Glutamatergic neuron (in vitro differentiated cells): Measurements from ENCODE around the gene ATP2C2. TPM values are rescaled to one million over a fixed set of nuclear protein-coding genes. Genes with fewer than 3 reads are reported as not detected.

ENCODE experiments used
- DNase-seq: peaks from one replicate; pipeline ENCODE4 v3.0.0; 2022
- H3K27ac Mint-ChIP-seq: one replicate; pipeline ENCODE4 v1.8.0; 2020; ENCODE audit warnings: mild to moderate bottlenecking, mixed read lengths, inconsistent platforms; ENCODE audit not compliant: unreplicated experiment
- H3K27me3 Mint-ChIP-seq: one replicate; pipeline ENCODE4 v1.8.0; 2020; ENCODE audit warnings: mild to moderate bottlenecking, moderate library complexity, mixed read lengths, inconsistent platforms; ENCODE audit not compliant: unreplicated experiment
- H3K36me3 Mint-ChIP-seq: one replicate; pipeline ENCODE4 v1.8.0; 2020; ENCODE audit warnings: mild to moderate bottlenecking, mixed read lengths, inconsistent platforms; ENCODE audit not compliant: unreplicated experiment
- H3K4me1 Mint-ChIP-seq: one replicate; pipeline ENCODE4 v1.8.0; 2020; ENCODE audit warnings: mild to moderate bottlenecking, low read depth, mixed read lengths, inconsistent platforms; ENCODE audit not compliant: unreplicated experiment
- H3K4me3 Mint-ChIP-seq: one replicate; pipeline ENCODE4 v1.8.0; 2020; ENCODE audit warnings: mild to moderate bottlenecking, mixed read lengths, inconsistent platforms; ENCODE audit not compliant: unreplicated experiment
- H3K9me3 Mint-ChIP-seq: one replicate; pipeline ENCODE4 v1.8.0; 2020; ENCODE audit warnings: mild to moderate bottlenecking, moderate library complexity, mixed read lengths, inconsistent platforms; ENCODE audit not compliant: unreplicated experiment
- total RNA-seq: library from RNA; stranded (reverse); fragmentation: NEBNext Ultra II Directional; extraction: Animal tissue kit (Norgen Biotek cat#: 25700); gene quantifications from one replicate; pipeline ENCODE4 v1.2.1, GENCODE V29; 2021; ENCODE audit not compliant: unreplicated experiment
- TF ChIP-seq, protein P1 (sequence below): fragments of 200-600 bp; sonication (generic); IDR thresholded peaks from one replicate; pipeline ENCODE4 v1.5.0; 2021; ENCODE audit not compliant: partially characterized antibody, unreplicated experiment

ATP2C2 gene
- total RNA-seq, 1 donor from 2014 or later: not detected

DNA sequence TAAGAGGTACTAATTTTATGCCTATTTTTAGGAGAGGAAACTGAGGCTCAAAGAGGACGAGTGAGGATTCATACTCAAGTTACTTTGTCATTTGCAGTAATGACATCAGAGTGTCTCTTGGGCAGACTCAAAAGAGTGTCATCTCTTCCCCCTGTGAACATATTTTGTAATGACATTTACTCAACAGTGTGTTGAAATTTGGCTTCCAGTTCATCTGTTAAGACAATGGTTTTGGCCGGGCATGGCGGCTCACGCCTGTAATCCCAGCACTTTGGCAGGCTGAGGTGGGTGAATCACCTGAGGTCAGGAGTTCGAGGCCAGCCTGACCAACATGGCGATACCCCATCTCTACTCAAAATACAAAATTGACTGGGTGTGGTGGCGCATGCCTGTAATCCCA lies 44.7 kb upstream of the ATP2C2 start:
- TF ChIP-seq, protein P1, sequence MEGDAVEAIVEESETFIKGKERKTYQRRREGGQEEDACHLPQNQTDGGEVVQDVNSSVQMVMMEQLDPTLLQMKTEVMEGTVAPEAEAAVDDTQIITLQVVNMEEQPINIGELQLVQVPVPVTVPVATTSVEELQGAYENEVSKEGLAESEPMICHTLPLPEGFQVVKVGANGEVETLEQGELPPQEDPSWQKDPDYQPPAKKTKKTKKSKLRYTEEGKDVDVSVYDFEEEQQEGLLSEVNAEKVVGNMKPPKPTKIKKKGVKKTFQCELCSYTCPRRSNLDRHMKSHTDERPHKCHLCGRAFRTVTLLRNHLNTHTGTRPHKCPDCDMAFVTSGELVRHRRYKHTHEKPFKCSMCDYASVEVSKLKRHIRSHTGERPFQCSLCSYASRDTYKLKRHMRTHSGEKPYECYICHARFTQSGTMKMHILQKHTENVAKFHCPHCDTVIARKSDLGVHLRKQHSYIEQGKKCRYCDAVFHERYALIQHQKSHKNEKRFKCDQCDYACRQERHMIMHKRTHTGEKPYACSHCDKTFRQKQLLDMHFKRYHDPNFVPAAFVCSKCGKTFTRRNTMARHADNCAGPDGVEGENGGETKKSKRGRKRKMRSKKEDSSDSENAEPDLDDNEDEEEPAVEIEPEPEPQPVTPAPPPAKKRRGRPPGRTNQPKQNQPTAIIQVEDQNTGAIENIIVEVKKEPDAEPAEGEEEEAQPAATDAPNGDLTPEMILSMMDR: no peak
- no peak for DNase-seq
- H3K4me1 Mint-ChIP-seq: no peaks in the 10 kb centered on the region
- peaks cover 3% of the 10 kb centered on the region for H3K27me3 Mint-ChIP-seq
- no peak overlapping the region for H3K27ac Mint-ChIP-seq
- no peaks in the 10 kb centered on the region for H3K36me3 Mint-ChIP-seq
- no peaks in the 10 kb centered on the region for H3K9me3 Mint-ChIP-seq
- H3K4me3 Mint-ChIP-seq: no peak overlapping the region

DNA sequence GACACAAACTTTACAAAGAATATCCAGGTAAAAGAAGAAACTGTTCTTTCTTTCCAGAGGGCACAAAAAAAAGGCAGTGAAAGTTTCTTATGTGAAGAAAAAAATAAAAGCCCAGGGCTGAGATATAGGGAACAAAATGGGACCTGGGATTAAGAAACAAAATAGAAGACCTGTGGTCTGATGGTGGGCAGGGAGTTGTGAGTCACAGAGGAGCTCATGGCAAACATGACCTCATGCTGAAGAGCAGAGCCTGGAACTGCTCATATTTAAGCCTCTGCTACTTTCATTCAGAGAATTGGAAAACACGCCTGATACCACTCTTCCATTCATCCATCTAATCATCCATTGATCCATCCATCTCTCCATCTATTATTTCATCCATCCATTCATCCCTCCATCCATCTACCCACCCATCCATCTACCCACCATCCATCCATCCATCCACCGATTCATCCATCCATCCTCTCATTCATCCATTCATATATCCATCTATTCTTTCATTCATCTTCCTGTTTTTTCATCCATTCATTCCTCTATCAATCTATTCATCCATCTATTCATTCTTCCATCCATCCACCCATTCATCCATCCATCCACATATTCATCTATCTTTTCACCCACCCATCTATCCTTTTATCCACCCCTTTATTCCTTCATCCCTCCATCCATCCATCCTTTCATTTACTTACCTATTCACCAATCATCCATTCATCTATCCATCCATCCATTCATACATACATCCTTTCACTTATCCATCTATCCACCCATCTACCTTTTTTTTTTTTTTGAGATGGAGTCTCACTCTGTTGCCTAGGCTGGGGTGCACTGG lies 43.7 kb upstream of the ATP2C2 start:
- Mint-ChIP-seq H3K9me3 (no peaks in the 10 kb centered on the region), H3K4me3 (no peak overlapping the region), H3K27ac (no peak overlapping the region), H3K36me3 (no peaks in the 10 kb centered on the region), H3K4me1 (peaks cover 2% of the 10 kb centered on the region), H3K27me3 (peaks cover 4% of the 10 kb centered on the region)
- TF ChIP-seq, protein P1: no peak
- DNase-seq: no peak

DNA sequence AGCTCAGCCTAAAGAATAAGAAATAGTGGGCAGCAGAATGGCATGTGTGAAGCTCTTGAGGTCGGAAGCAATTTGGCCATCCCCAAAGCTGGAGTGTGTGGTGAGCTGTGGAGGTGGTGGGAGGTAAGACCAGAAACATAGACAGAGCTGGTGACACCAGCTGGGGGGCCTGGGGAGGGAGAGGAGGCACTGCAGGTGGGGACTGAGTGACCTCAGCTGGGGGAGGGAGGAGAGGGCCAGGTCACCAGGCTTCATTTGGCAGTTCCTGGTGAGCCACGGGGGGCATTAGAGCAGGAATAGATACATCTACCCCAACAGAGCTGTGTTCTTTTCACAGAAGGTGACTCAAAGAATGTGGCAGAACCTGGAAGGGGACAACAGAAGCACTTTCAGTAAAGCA lies 41.8 kb upstream of the ATP2C2 start:
- peaks cover 4% of the 10 kb centered on the region for H3K4me1 Mint-ChIP-seq
- TF ChIP-seq, protein P1: no peak
- H3K27ac Mint-ChIP-seq: no peak overlapping the region
- H3K27me3 Mint-ChIP-seq: peaks cover 7% of the 10 kb centered on the region
- no peaks in the 10 kb centered on the region for H3K9me3 Mint-ChIP-seq
- no peaks in the 10 kb centered on the region for H3K36me3 Mint-ChIP-seq
- DNase-seq: no peak
- H3K4me3 Mint-ChIP-seq: no peak overlapping the region

DNA sequence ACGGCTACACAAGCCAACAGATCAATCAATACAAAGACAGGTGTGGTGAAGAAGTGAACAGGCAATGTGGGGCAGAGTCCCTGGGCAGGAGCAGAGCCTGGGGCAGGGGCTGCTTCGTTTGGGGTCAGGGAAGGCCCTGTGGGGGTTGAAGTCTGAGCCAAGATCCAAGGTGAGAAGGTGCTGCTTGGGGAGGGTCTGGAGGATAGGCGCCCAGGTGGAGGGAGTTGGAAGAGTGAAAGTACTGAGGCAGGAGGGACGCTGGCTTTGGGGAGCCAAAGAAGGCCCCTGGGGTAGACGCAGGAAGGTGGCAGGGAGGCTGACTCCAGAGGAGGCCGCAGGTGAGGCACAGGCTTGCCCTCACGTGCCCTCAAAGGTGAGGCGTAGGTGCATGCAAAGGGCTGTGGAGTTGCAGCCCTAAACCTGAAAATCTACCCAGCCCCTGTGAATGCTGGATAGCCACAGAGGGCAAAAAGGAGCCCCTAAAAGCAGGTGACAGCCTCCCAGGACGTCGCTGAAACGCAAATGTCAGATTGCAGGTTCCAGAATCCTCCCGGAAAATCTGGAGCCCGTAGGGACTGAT lies 40.3 kb upstream of the ATP2C2 start:
- Mint-ChIP-seq H3K9me3 (peaks cover 2% of the 10 kb centered on the region), H3K27ac (no peak overlapping the region), H3K27me3 (peaks cover 6% of the 10 kb centered on the region), H3K4me1 (peaks cover 4% of the 10 kb centered on the region), H3K36me3 (no peaks in the 10 kb centered on the region), H3K4me3 (no peak overlapping the region)
- DNase-seq: no peak
- TF ChIP-seq, protein P1: no peak

DNA sequence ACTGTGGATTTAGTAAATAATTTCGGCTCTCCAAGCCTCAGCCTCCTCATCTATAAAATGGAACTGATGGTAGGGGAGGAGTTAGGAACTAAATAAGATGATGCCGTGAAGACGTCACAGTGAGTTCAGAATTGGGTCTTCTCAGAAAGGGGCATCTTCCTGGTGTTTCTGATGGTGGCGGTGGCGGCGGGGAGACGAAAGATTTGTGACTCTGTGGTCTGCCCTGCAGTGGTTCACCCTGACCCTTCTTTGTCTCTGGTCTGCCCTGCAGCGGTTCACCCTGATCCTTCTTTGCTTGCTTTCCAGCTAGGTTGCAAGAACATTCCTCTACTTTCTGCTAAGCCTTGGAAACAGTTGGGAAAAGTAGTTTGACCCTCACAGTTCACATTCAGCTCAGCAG lies 39.3 kb upstream of the ATP2C2 start:
- no peak for DNase-seq
- H3K27ac Mint-ChIP-seq: no peak overlapping the region
- peaks cover 4% of the 10 kb centered on the region for H3K4me1 Mint-ChIP-seq
- TF ChIP-seq, protein P1: no peak
- peaks cover 9% of the 10 kb centered on the region for H3K27me3 Mint-ChIP-seq
- H3K4me3 Mint-ChIP-seq: no peak overlapping the region
- peaks cover 6% of the 10 kb centered on the region for H3K9me3 Mint-ChIP-seq
- H3K36me3 Mint-ChIP-seq: no peaks in the 10 kb centered on the region
